A549 (cell line): ENCODE data around the gene ZNF426.

ENCODE experiments used
- BHLHE40 ChIP-seq: IDR thresholded peaks from 2 replicates; pipeline ENCODE4 v1.6.1; 2012; ENCODE audit warnings: low read depth, low read length, inconsistent platforms
- EHF ChIP-seq: fragments of 250-450 bp; sonication (Bioruptor Pico); IDR thresholded peaks from 2 replicates; pipeline ENCODE4 v1.5.0; 2020; ENCODE audit warnings: mild to moderate bottlenecking
- EP300 ChIP-seq, 2 experiments: fragments of >200 bp; sonication (Bioruptor Twin); formaldehyde crosslinking; IDR thresholded peaks; 2 replicates in 1 of 2; 3 replicates in 1 of 2; pipeline ENCODE4 v1.6.1; 2016 to 2017
- FOSB ChIP-seq: fragments of 250-450 bp; sonication (Bioruptor Pico); IDR thresholded peaks from 2 replicates; pipeline ENCODE4 v1.5.0; 2020; ENCODE audit warnings: mild to moderate bottlenecking, moderate library complexity
- KDM5A ChIP-seq: fragments of 200-600 bp; sonication (generic); IDR thresholded peaks from 2 replicates; pipeline ENCODE4 v1.6.1; 2016; ENCODE audit warnings: antibody characterized with exemption, mild to moderate bottlenecking
- POLR2A ChIP-seq: IDR thresholded peaks from 2 replicates; pipeline ENCODE4 v1.6.1; 2012; ENCODE audit warnings: mild to moderate bottlenecking, low read length
- POLR2AphosphoS2 ChIP-seq: conservative IDR thresholded peaks from 2 replicates; pipeline ENCODE4 v1.6.1; 2012; ENCODE audit warnings: low read length, improper control_type of control experiment, inconsistent platforms
- RAD21 ChIP-seq, 2 experiments: fragments of >200 bp in 1 of 2; sonication (Bioruptor Twin) in 1 of 2; formaldehyde crosslinking in 1 of 2; IDR thresholded peaks in 1 of 2; conservative IDR thresholded peaks in 1 of 2; 2 replicates in 1 of 2; 3 replicates in 1 of 2; pipeline ENCODE4 v1.6.1; 2012 to 2018; ENCODE audit warnings: inconsistent platforms in 1 of 2
- RARB ChIP-seq: fragments of 250-450 bp; sonication (Bioruptor Pico); IDR thresholded peaks from 2 replicates; pipeline ENCODE4 v1.8.0; 2021; ENCODE audit warnings: mild to moderate bottlenecking, moderate library complexity
- REST ChIP-seq: fragments of 200-600 bp; sonication (generic); IDR thresholded peaks from 2 replicates; pipeline ENCODE4 v1.6.1; 2016; ENCODE audit warnings: antibody characterized with exemption, mild to moderate bottlenecking, moderate library complexity
- RFX5 ChIP-seq: fragments of 450-650 bp; IDR thresholded peaks from 2 replicates; pipeline ENCODE4 v1.7.1; 2014; ENCODE audit warnings: antibody characterized with exemption, mild to moderate bottlenecking, moderate library complexity
- TF ChIP-seq, protein P1 (sequence below): fragments of >200 bp; sonication (Bioruptor Twin); formaldehyde crosslinking; IDR thresholded peaks from 3 replicates; pipeline ENCODE4 v1.5.1; 2016
- TF ChIP-seq, protein P2 (sequence below): IDR thresholded peaks from 2 replicates; pipeline ENCODE4 v1.6.1; 2012; ENCODE audit warnings: low read depth, borderline replicate concordance

- TF ChIP-seq EP300 (IDR thresholded peaks at IDR 0.05) (no peak), REST (no peak), POLR2AphosphoS2 (no peak), POLR2A (no peak), FOSB (CRISPR knock-in tag) (no peak), RAD21 (conservative IDR thresholded peaks at IDR 0.05 in 1 of 2, IDR thresholded peaks at IDR 0.05 in 1 of 2) (no peak), RARB (CRISPR knock-in tag) (no peak), RFX5 (no peak), KDM5A (no peak), BHLHE40 (no peak), EHF (no peak)
- TF ChIP-seq, protein P1, sequence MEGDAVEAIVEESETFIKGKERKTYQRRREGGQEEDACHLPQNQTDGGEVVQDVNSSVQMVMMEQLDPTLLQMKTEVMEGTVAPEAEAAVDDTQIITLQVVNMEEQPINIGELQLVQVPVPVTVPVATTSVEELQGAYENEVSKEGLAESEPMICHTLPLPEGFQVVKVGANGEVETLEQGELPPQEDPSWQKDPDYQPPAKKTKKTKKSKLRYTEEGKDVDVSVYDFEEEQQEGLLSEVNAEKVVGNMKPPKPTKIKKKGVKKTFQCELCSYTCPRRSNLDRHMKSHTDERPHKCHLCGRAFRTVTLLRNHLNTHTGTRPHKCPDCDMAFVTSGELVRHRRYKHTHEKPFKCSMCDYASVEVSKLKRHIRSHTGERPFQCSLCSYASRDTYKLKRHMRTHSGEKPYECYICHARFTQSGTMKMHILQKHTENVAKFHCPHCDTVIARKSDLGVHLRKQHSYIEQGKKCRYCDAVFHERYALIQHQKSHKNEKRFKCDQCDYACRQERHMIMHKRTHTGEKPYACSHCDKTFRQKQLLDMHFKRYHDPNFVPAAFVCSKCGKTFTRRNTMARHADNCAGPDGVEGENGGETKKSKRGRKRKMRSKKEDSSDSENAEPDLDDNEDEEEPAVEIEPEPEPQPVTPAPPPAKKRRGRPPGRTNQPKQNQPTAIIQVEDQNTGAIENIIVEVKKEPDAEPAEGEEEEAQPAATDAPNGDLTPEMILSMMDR: no peak
- TF ChIP-seq, protein P2, sequence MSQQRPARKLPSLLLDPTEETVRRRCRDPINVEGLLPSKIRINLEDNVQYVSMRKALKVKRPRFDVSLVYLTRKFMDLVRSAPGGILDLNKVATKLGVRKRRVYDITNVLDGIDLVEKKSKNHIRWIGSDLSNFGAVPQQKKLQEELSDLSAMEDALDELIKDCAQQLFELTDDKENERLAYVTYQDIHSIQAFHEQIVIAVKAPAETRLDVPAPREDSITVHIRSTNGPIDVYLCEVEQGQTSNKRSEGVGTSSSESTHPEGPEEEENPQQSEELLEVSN: no peak
These were observed 31.8 kb upstream of the ZNF426 start for GRCh38 chr19:9570255-9570654.
